IPS-15b (cell line): ENCODE measurements around the gene ANK3.

Source experiments
- H3K27me3 ChIP-seq: one replicate; pipeline ENCODE4 v1.6.1; 2013; ENCODE audit warnings: low read length; ENCODE audit not compliant: control insufficient read depth, insufficient read depth
- H3K36me3 ChIP-seq: one replicate; pipeline ENCODE4 v1.6.1; 2013; ENCODE audit warnings: low read length; ENCODE audit not compliant: control insufficient read depth, insufficient read depth
- H3K4me1 ChIP-seq: one replicate; pipeline ENCODE4 v1.6.1; 2013; ENCODE audit warnings: mild to moderate bottlenecking, low read length; ENCODE audit not compliant: control insufficient read depth, insufficient read depth
- H3K4me3 ChIP-seq: one replicate; pipeline ENCODE4 v1.5.1; 2013; ENCODE audit warnings: low read depth, low read length
- H3K9ac ChIP-seq: one replicate; pipeline ENCODE4 v1.6.1; 2013; ENCODE audit warnings: low read depth, mild to moderate bottlenecking, low read length
- H3K9me3 ChIP-seq: one replicate; pipeline ENCODE4 v1.6.1; 2013; ENCODE audit warnings: mild to moderate bottlenecking, low read length; ENCODE audit not compliant: control insufficient read depth, insufficient read depth

The ANK3 gene

GRCh38 chr10:60424971-60425370 is 35.3 kb upstream of the ANK3 start:
- Histone ChIP-seq H3K9ac (no peak overlapping the region), H3K36me3 (no peaks in the 10 kb centered on the region), H3K9me3 (no peaks in the 10 kb centered on the region), H3K27me3 (peaks cover 16% of the 10 kb centered on the region), H3K4me1 (peaks cover 8% of the 10 kb centered on the region), H3K4me3 (no peak overlapping the region)

- Histone ChIP-seq H3K9me3 (no peaks in the 10 kb centered on the region), H3K4me3 (no peak overlapping the region), H3K36me3 (no peaks in the 10 kb centered on the region), H3K4me1 (peaks cover 8% of the 10 kb centered on the region), H3K9ac (no peak overlapping the region), H3K27me3 (peaks cover 26% of the 10 kb centered on the region)
Measured at GRCh38 chr10:60423920-60424319, 34.2 kb upstream of the ANK3 start.

GRCh38 chr10:60422809-60423208 is 33.1 kb upstream of the ANK3 start:
- Histone ChIP-seq H3K27me3 (peaks cover 35% of the 10 kb centered on the region), H3K9ac (no peak overlapping the region), H3K9me3 (no peaks in the 10 kb centered on the region), H3K4me1 (peaks cover 8% of the 10 kb centered on the region), H3K36me3 (no peaks in the 10 kb centered on the region), H3K4me3 (no peak overlapping the region)

GRCh38 chr10:60420991-60421894 is 31.6 kb upstream of the ANK3 start:
- H3K36me3 ChIP-seq = no peaks in the 10 kb centered on the region
- no peak overlapping the region for H3K4me3 ChIP-seq
- H3K9me3 ChIP-seq = no peaks in the 10 kb centered on the region
- peaks cover 49% of the 10 kb centered on the region for H3K27me3 ChIP-seq
- H3K9ac ChIP-seq = no peak overlapping the region
- H3K4me1 ChIP-seq = peaks cover 8% of the 10 kb centered on the region

- Histone ChIP-seq H3K4me3 (no peak overlapping the region), H3K4me1 (no peaks in the 10 kb centered on the region), H3K36me3 (no peaks in the 10 kb centered on the region), H3K27me3 (peaks cover 49% of the 10 kb centered on the region), H3K9ac (no peak overlapping the region), H3K9me3 (no peaks in the 10 kb centered on the region)
Measured at GRCh38 chr10:60419249-60419648, 29.6 kb upstream of the ANK3 start.

GRCh38 chr10:60417901-60418300 is 28.2 kb upstream of the ANK3 start:
- Histone ChIP-seq H3K9ac (no peak overlapping the region), H3K27me3 (peaks cover 49% of the 10 kb centered on the region), H3K4me3 (no peak overlapping the region), H3K4me1 (no peaks in the 10 kb centered on the region), H3K9me3 (no peaks in the 10 kb centered on the region), H3K36me3 (no peaks in the 10 kb centered on the region)

- H3K4me1 ChIP-seq = no peaks in the 10 kb centered on the region
- no peaks in the 10 kb centered on the region for H3K9me3 ChIP-seq
- no peak overlapping the region for H3K9ac ChIP-seq
Measured at GRCh38 chr10:60417024-60417423, 27.3 kb upstream of the ANK3 start.

GRCh38 chr10:60414877-60415585 is 25.4 kb upstream of the ANK3 start:
- no peaks in the 10 kb centered on the region for H3K36me3 ChIP-seq
- H3K9me3 ChIP-seq = no peaks in the 10 kb centered on the region
- H3K4me3 ChIP-seq = no peak overlapping the region
- no peaks in the 10 kb centered on the region for H3K4me1 ChIP-seq
- H3K27me3 ChIP-seq = peaks cover 34% of the 10 kb centered on the region
- no peak overlapping the region for H3K9ac ChIP-seq

More at GRCh38 chr10:60417024-60417423, 27.3 kb upstream of the ANK3 start:
- Histone ChIP-seq H3K4me3 (no peak overlapping the region), H3K27me3 (peaks cover 49% of the 10 kb centered on the region), H3K36me3 (no peaks in the 10 kb centered on the region)

GRCh38 chr10:60414111-60414510 is 24.4 kb upstream of the ANK3 start:
- Histone ChIP-seq H3K9ac (no peak overlapping the region), H3K4me3 (no peak overlapping the region), H3K9me3 (no peaks in the 10 kb centered on the region), H3K4me1 (no peaks in the 10 kb centered on the region), H3K27me3 (peaks cover 25% of the 10 kb centered on the region), H3K36me3 (no peaks in the 10 kb centered on the region)

- peaks cover 19% of the 10 kb centered on the region for H3K27me3 ChIP-seq
- no peaks in the 10 kb centered on the region for H3K9me3 ChIP-seq
- H3K9ac ChIP-seq = no peak overlapping the region
- H3K36me3 ChIP-seq = no peaks in the 10 kb centered on the region
- H3K4me3 ChIP-seq = no peak overlapping the region
- H3K4me1 ChIP-seq = no peaks in the 10 kb centered on the region
Measured at GRCh38 chr10:60413306-60414012, 23.8 kb upstream of the ANK3 start.

- Histone ChIP-seq H3K4me3 (no peak overlapping the region), H3K4me1 (no peaks in the 10 kb centered on the region), H3K9me3 (no peaks in the 10 kb centered on the region), H3K36me3 (no peaks in the 10 kb centered on the region), H3K9ac (no peak overlapping the region), H3K27me3 (no peaks in the 10 kb centered on the region)
Measured at GRCh38 chr10:60410970-60411369, 21.3 kb upstream of the ANK3 start.
